Type B pancreatic cell (in vitro differentiated cells): ENCODE measurements around the gene SLC30A3. TPM values are rescaled to one million over a fixed set of nuclear protein-coding genes. Genes with fewer than 3 reads are reported as not detected.

Experiments used
- DNase-seq: peaks from one replicate; pipeline ENCODE4 v3.0.0; 2021; ENCODE audit warnings: mixed read lengths; ENCODE audit not compliant: unreplicated experiment; ENCODE audit errors: extremely low spot score
- H3K27ac Mint-ChIP-seq: 2 replicates; pipeline ENCODE4 v1.8.0; 2021; ENCODE audit warnings: mild to moderate bottlenecking, mixed read lengths
- H3K27me3 Mint-ChIP-seq: 2 replicates; pipeline ENCODE4 v1.8.0; 2021; ENCODE audit warnings: mixed read lengths
- H3K36me3 Mint-ChIP-seq: 2 replicates; pipeline ENCODE4 v1.8.0; 2021; ENCODE audit warnings: mixed read lengths
- H3K4me1 Mint-ChIP-seq: one replicate; pipeline ENCODE4 v1.8.0; 2021; ENCODE audit warnings: mixed read lengths; ENCODE audit not compliant: unreplicated experiment
- H3K4me3 Mint-ChIP-seq: 2 replicates; pipeline ENCODE4 v1.8.0; 2021; ENCODE audit warnings: mild to moderate bottlenecking, mixed read lengths
- H3K9me3 Mint-ChIP-seq: 2 replicates; pipeline ENCODE4 v1.8.0; 2021; ENCODE audit warnings: mixed read lengths
- CTCF ChIP-seq: fragments of 200-600 bp; sonication (generic); conservative IDR thresholded peaks from 2 replicates; pipeline ENCODE4 v1.5.0; 2021; ENCODE audit warnings: antibody characterized with exemption, mild to moderate bottlenecking
- total RNA-seq: library from RNA; stranded (reverse); gene quantifications from 2 replicates; pipeline ENCODE4 v1.2.1, GENCODE V29; 2021; ENCODE audit warnings: low replicate concordance

Gene SLC30A3
- total RNA-seq, 1 donor from 2014 or later, result 0.53 TPM

GRCh38 chr2:27225526-27225925, 37.3 kb downstream of the SLC30A3 start:
- no peaks in the 10 kb centered on the region for H3K9me3 Mint-ChIP-seq
- H3K27ac Mint-ChIP-seq, result no peak overlapping the region
- H3K4me3 Mint-ChIP-seq, result no peak overlapping the region
- no peak for DNase-seq
- no peaks in the 10 kb centered on the region for H3K27me3 Mint-ChIP-seq
- H3K36me3 Mint-ChIP-seq, result peaks cover 26% of the 10 kb centered on the region
- no peaks in the 10 kb centered on the region for H3K4me1 Mint-ChIP-seq
- no peak for TF ChIP-seq CTCF

- no peak overlapping the region for H3K4me3 Mint-ChIP-seq
- H3K27me3 Mint-ChIP-seq, result no peaks in the 10 kb centered on the region
- no peak for DNase-seq
- H3K4me1 Mint-ChIP-seq, result peaks cover 5% of the 10 kb centered on the region
- no peak overlapping the region for H3K27ac Mint-ChIP-seq
- H3K9me3 Mint-ChIP-seq, result no peaks in the 10 kb centered on the region
- no peak for TF ChIP-seq CTCF
- H3K36me3 Mint-ChIP-seq, result peaks cover 35% of the 10 kb centered on the region
Measured at GRCh38 chr2:27223416-27223815, 39.4 kb downstream of the SLC30A3 start.

GRCh38 chr2:27222407-27222806, 40.4 kb downstream of the SLC30A3 start:
- peaks cover 37% of the 10 kb centered on the region for H3K36me3 Mint-ChIP-seq
- peaks cover 15% of the 10 kb centered on the region for H3K4me1 Mint-ChIP-seq
- no peaks in the 10 kb centered on the region for H3K27me3 Mint-ChIP-seq
- H3K9me3 Mint-ChIP-seq, result no peaks in the 10 kb centered on the region
- DNase-seq, result no peak
- H3K4me3 Mint-ChIP-seq, result no peak overlapping the region
- H3K27ac Mint-ChIP-seq, result no peak overlapping the region
- no peak for TF ChIP-seq CTCF

GRCh38 chr2:27221166-27221565, 41.7 kb downstream of the SLC30A3 start:
- no peak for TF ChIP-seq CTCF
- Mint-ChIP-seq H3K4me3 (no peak overlapping the region), H3K27me3 (no peaks in the 10 kb centered on the region), H3K27ac (no peak overlapping the region), H3K9me3 (no peaks in the 10 kb centered on the region), H3K4me1 (peaks cover 25% of the 10 kb centered on the region), H3K36me3 (peaks cover 42% of the 10 kb centered on the region)
- DNase-seq, result no peak

- Mint-ChIP-seq H3K27ac (no peak overlapping the region), H3K4me3 (no peak overlapping the region), H3K4me1 (peaks cover 34% of the 10 kb centered on the region), H3K36me3 (peaks cover 50% of the 10 kb centered on the region), H3K27me3 (no peaks in the 10 kb centered on the region), H3K9me3 (no peaks in the 10 kb centered on the region)
- no peak for DNase-seq
- no peak for TF ChIP-seq CTCF
Measured at GRCh38 chr2:27220091-27220490, 42.8 kb downstream of the SLC30A3 start.

GRCh38 chr2:27219091-27219490, 43.8 kb downstream of the SLC30A3 start:
- Mint-ChIP-seq H3K4me1 (peaks cover 36% of the 10 kb centered on the region), H3K27me3 (no peaks in the 10 kb centered on the region), H3K27ac (no peak overlapping the region), H3K36me3 (peaks cover 47% of the 10 kb centered on the region), H3K9me3 (no peaks in the 10 kb centered on the region), H3K4me3 (peak overlapping the region; percentile 95)
- no peak for TF ChIP-seq CTCF
- no peak for DNase-seq
